Hepatocyte (in vitro differentiated cells): Measurements from ENCODE around the gene OR1D2.
"Not testable (repeated sequence)": the region's sequence is repeated elsewhere in the genome, so short reads cannot be mapped to it uniquely, and the experiment has no call there.

Experiments
- CTCF ChIP-seq: fragments of 200-600 bp; sonication (generic); IDR thresholded peaks from 2 replicates; pipeline ENCODE4 v1.5.1; 2016; ENCODE audit warnings: antibody characterized with exemption, mild to moderate bottlenecking; ENCODE audit not compliant: poor library complexity
- EZH2 ChIP-seq: fragments of 200-600 bp; sonication (generic); IDR thresholded peaks from 2 replicates; pipeline ENCODE4 v1.6.1; 2016; ENCODE audit warnings: antibody characterized with exemption, mild to moderate bottlenecking, borderline replicate concordance

GRCh38 chr17:3137494-3137893, 33.3 kb upstream of the OR1D2 start:
- TF ChIP-seq CTCF, EZH2: not testable (repeated sequence)
